T-cell (primary cell): Measurements from ENCODE around the gene PLCG2. TPM values are rescaled to one million over a fixed set of nuclear protein-coding genes. Genes with fewer than 3 reads are reported as not detected.

Experiments
- ATAC-seq, 4 experiments: fragments of 200-7000 bp in 3 of 4; fragments of 150-1000 bp in 1 of 4; cut with Tn5 transposase; replicated peaks in 1 of 4; 1 replicate in 3 of 4; 2 replicates in 1 of 4; pipeline ENCODE4 v1.10.0; 2021; ENCODE audit warnings: moderate library complexity in 3 of 4, mild to moderate bottlenecking in 2 of 4, moderate number of reproducible peaks in 1 of 4
- CTCF ChIA-PET, 2 donors: fragments of 300-600 bp; sonication (Branson Sonifier 250); formaldehyde crosslinking; loops; one replicate each; lab custom pipeline; 2022; ENCODE audit warnings: antibody characterized with exemption in 2 of 2; lab: Charles Lee
- POLR2A ChIA-PET, 2 donors: fragments of 300-600 bp; sonication (Branson Sonifier 250); formaldehyde crosslinking; loops; one replicate each; lab custom pipeline; 2022; ENCODE audit warnings: antibody characterized with exemption in 2 of 2; lab: Charles Lee
- DNase-seq, 35 experiments: peaks; one replicate each; pipeline versions ENCODE4 v3.0.0 to v3.0.0-alpha.2; 2013 to 2023
- H3K27ac ChIP-seq: one replicate; pipeline ENCODE4 v1.5.1; 2013; ENCODE audit warnings: low read length
- H3K27me3 ChIP-seq, 2 experiments: replicated peaks in 1 of 2; 1 replicate in 1 of 2; 2 replicates in 1 of 2; pipeline versions ENCODE4 v1.6.1 to v1.7.0; 2013; ENCODE audit warnings: low read length in 1 of 2, mixed read lengths in 1 of 2; ENCODE audit not compliant: control insufficient read depth in 2 of 2, insufficient read depth in 2 of 2; ENCODE audit errors: extremely low read depth in 1 of 2
- H3K36me3 ChIP-seq, 2 donors: 1 replicate in 1 of 2; 2 replicates in 1 of 2; pipeline versions ENCODE4 v1.6.1 to v1.7.0; 2013; ENCODE audit warnings: low read length in 1 of 2; ENCODE audit not compliant: control insufficient read depth in 2 of 2, insufficient read depth in 1 of 2; ENCODE audit errors: extremely low read depth in 1 of 2
- H3K4me1 ChIP-seq, 2 experiments: 1 replicate in 1 of 2; 2 replicates in 1 of 2; pipeline versions ENCODE4 v1.6.1 to v1.7.0; 2013; ENCODE audit warnings: low read length in 2 of 2, mixed read lengths in 1 of 2; ENCODE audit not compliant: insufficient read depth in 2 of 2, control insufficient read depth in 1 of 2; ENCODE audit errors: extremely low read depth in 1 of 2
- H3K4me3 ChIP-seq, 2 donors: 1 replicate in 1 of 2; 2 replicates in 1 of 2; pipeline versions ENCODE4 v1.5.1 to v1.7.0; 2013; ENCODE audit warnings: mild to moderate bottlenecking in 2 of 2, low read length in 1 of 2, moderate library complexity in 1 of 2; ENCODE audit not compliant: control insufficient read depth in 1 of 2; ENCODE audit errors: extremely low read depth in 1 of 2
- H3K9me3 ChIP-seq: 2 replicates; pipeline ENCODE4 v1.7.0; 2013
- H3K27ac Mint-ChIP-seq, 2 donors: one replicate each; pipeline ENCODE4 v1.8.0; 2020 to 2021; ENCODE audit warnings: mild to moderate bottlenecking in 2 of 2, mixed read lengths in 2 of 2
- H3K27me3 Mint-ChIP-seq, 2 donors: one replicate each; pipeline ENCODE4 v1.8.0; 2021 to 2022; ENCODE audit warnings: mixed read lengths in 2 of 2
- H3K36me3 Mint-ChIP-seq: one replicate; pipeline ENCODE4 v1.8.0; 2021; ENCODE audit warnings: mixed read lengths
- H3K4me1 Mint-ChIP-seq, 3 donors: one replicate each; pipeline ENCODE4 v1.8.0; 2020 to 2022; ENCODE audit warnings: mixed read lengths in 3 of 3, mild to moderate bottlenecking in 1 of 3
- H3K4me3 Mint-ChIP-seq, 3 donors: one replicate each; pipeline ENCODE4 v1.8.0; 2020 to 2022; ENCODE audit warnings: mild to moderate bottlenecking in 3 of 3, mixed read lengths in 3 of 3, moderate library complexity in 3 of 3
- H3K9me3 Mint-ChIP-seq, 3 donors: one replicate each; pipeline ENCODE4 v1.8.0; 2020 to 2022; ENCODE audit warnings: mixed read lengths in 3 of 3
- WGBS: methylation state at CpG from one replicate; pipeline ENCODE4 v1.1.5; 2013; ENCODE audit warnings: missing lambda C conversion rate; ENCODE audit not compliant: insufficient coverage; 5-methylcytosine and 5-hydroxymethylcytosine counted together
- total RNA-seq, 35 experiments: library from RNA in 6 of 35; stranded (reverse) in 6 of 35; fragments of 120-200 nt in 1 of 35; gene quantifications; one replicate each; pipeline versions ENCODE4 v1.2.1 to v1.2.4 and lab custom pipeline; 2013 to 2026

Gene PLCG2
- total RNA-seq, 5 donors from 2014 or later (not counting 1 experiment from before 2014, with no cell fraction given) = 7.5 to 27.1 (median 12.1) TPM

- ChIA-PET POLR2A (no interaction called here), CTCF (no interaction called here)
- no peaks in the 10 kb centered on the region for H3K9me3 Mint-ChIP-seq
- no peaks in the 10 kb centered on the region for H3K9me3 ChIP-seq
- H3K27ac ChIP-seq = no peak overlapping the region
- H3K36me3 ChIP-seq = no peaks in the 10 kb centered on the region
- peak in 3 of 35 experiments; percentile 3 to 18 (median 7) for DNase-seq
- no peak overlapping the region for H3K4me3 ChIP-seq
- no peak overlapping the region for H3K4me3 Mint-ChIP-seq
- H3K27me3 ChIP-seq = peaks cover 0 to 6% of the 10 kb centered on the region in 2 experiments
- H3K36me3 Mint-ChIP-seq = no peaks in the 10 kb centered on the region
- peaks cover 0 to 6% of the 10 kb centered on the region in 2 donors for H3K27me3 Mint-ChIP-seq
- WGBS = 72% methylated on average over 5 of the region's 10 CpGs
- ATAC-seq = no peak
- H3K27ac Mint-ChIP-seq = no peak overlapping the region
- H3K4me1 ChIP-seq = no peaks in the 10 kb centered on the region
- peaks cover 0 to 2% (median 0%) of the 10 kb centered on the region in 3 donors for H3K4me1 Mint-ChIP-seq
Observed at GRCh38 chr16:81866820-81867440, 87.8 kb downstream of the PLCG2 start.

GRCh38 chr16:81868057-81868748 is 89.1 kb downstream of the PLCG2 start:
- Mint-ChIP-seq H3K36me3 (no peaks in the 10 kb centered on the region), H3K9me3 (no peaks in the 10 kb centered on the region), H3K27me3 (peaks cover 0 to 6% of the 10 kb centered on the region in 2 donors), H3K4me1 (peaks cover 0 to 11% (median 9%) of the 10 kb centered on the region in 3 donors), H3K27ac (no peak overlapping the region), H3K4me3 (no peak overlapping the region)
- H3K27ac ChIP-seq = no peak overlapping the region
- WGBS = 89% methylated on average over 3 of the region's 3 CpGs
- ChIA-PET POLR2A (no interaction called here), CTCF (no interaction called here)
- no peaks in the 10 kb centered on the region for H3K9me3 ChIP-seq
- peaks cover 0 to 5% of the 10 kb centered on the region in 2 experiments for H3K4me1 ChIP-seq
- DNase-seq (no peak), ATAC-seq (no peak)
- H3K27me3 ChIP-seq = peaks cover 0 to 5% of the 10 kb centered on the region in 2 experiments
- no peak overlapping the region for H3K4me3 ChIP-seq
- no peaks in the 10 kb centered on the region for H3K36me3 ChIP-seq

- peaks cover 0 to 12% of the 10 kb centered on the region in 2 experiments for H3K4me1 ChIP-seq
- no peak overlapping the region for H3K27ac Mint-ChIP-seq
- POLR2A ChIA-PET = no interaction called here
- peaks cover 0 to 6% of the 10 kb centered on the region in 2 donors for H3K27me3 Mint-ChIP-seq
- H3K27ac ChIP-seq = no peak overlapping the region
- 85% methylated on average over 4 of the region's 5 CpGs for WGBS
- DNase-seq (no peak), ATAC-seq (no peak)
- H3K27me3 ChIP-seq = peaks cover 0 to 5% of the 10 kb centered on the region in 2 experiments
- H3K4me3 ChIP-seq = no peak overlapping the region
- H3K4me1 Mint-ChIP-seq = peaks cover 0 to 15% (median 15%) of the 10 kb centered on the region in 3 donors
- H3K36me3 ChIP-seq = no peaks in the 10 kb centered on the region
- H3K9me3 ChIP-seq = no peaks in the 10 kb centered on the region
- H3K4me3 Mint-ChIP-seq = no peak overlapping the region
- no peaks in the 10 kb centered on the region for H3K36me3 Mint-ChIP-seq
- no peaks in the 10 kb centered on the region for H3K9me3 Mint-ChIP-seq
- CTCF ChIA-PET = interaction anchor here in 1 of 2 donors (1.0 kb wide), 1 partner anchor 361 kb away, joined by 3 read pairs; no protein-coding TSS in a partner anchor
Observed at GRCh38 chr16:81869326-81869725, 90.2 kb downstream of the PLCG2 start.

- ATAC-seq (no peak), DNase-seq (peak in 1 of 35 experiments; percentile 17)
- Histone ChIP-seq H3K4me3 (no peak overlapping the region), H3K27me3 (no peaks in the 10 kb centered on the region), H3K4me1 (peaks cover 0 to 12% of the 10 kb centered on the region in 2 experiments), H3K27ac (no peak overlapping the region), H3K9me3 (no peaks in the 10 kb centered on the region), H3K36me3 (no peaks in the 10 kb centered on the region)
- ChIA-PET POLR2A (no interaction called here), CTCF (interaction anchor here (0.7 to 1.5 kb wide), 3 partner anchors 21 to 508 kb away, joined by 3 to 4 read pairs (median 3); no protein-coding TSS in a partner anchor)
- Mint-ChIP-seq H3K4me3 (no peak overlapping the region), H3K27ac (no peak overlapping the region), H3K36me3 (no peaks in the 10 kb centered on the region), H3K9me3 (no peaks in the 10 kb centered on the region), H3K27me3 (peaks cover 0 to 5% of the 10 kb centered on the region in 2 donors), H3K4me1 (peaks cover 0 to 16% (median 13%) of the 10 kb centered on the region in 3 donors)
- no CpG with 5 or more reads among the region's 4 CpGs for WGBS
Observed at GRCh38 chr16:81873206-81873605, 94.1 kb downstream of the PLCG2 start.

- peaks cover 0 to 12% of the 10 kb centered on the region in 2 experiments for H3K4me1 ChIP-seq
- no peak overlapping the region for H3K4me3 ChIP-seq
- peaks cover 0 to 5% of the 10 kb centered on the region in 2 donors for H3K27me3 Mint-ChIP-seq
- no peak overlapping the region for H3K27ac ChIP-seq
- H3K27ac Mint-ChIP-seq = no peak overlapping the region
- no peaks in the 10 kb centered on the region for H3K36me3 Mint-ChIP-seq
- no peak overlapping the region for H3K4me3 Mint-ChIP-seq
- peaks cover 0 to 16% (median 13%) of the 10 kb centered on the region in 3 donors for H3K4me1 Mint-ChIP-seq
- no peaks in the 10 kb centered on the region for H3K27me3 ChIP-seq
- no peaks in the 10 kb centered on the region for H3K9me3 ChIP-seq
- H3K36me3 ChIP-seq = no peaks in the 10 kb centered on the region
- 0% methylated on average over 2 of the region's 6 CpGs for WGBS
- peak in 2 of 4 experiments; percentile 48 to 58 for ATAC-seq
- CTCF ChIA-PET = interaction anchor here (0.6 to 1.5 kb wide), 6 partner anchors 17 to 1628 kb away, joined by 3 to 4 read pairs (median 4); no protein-coding TSS in a partner anchor
- H3K9me3 Mint-ChIP-seq = no peaks in the 10 kb centered on the region
- POLR2A ChIA-PET = no interaction called here
- peak in 30 of 35 experiments; percentile 5 to 65 (median 37) for DNase-seq
Observed at GRCh38 chr16:81873843-81874752, 95.0 kb downstream of the PLCG2 start.

GRCh38 chr16:81875461-81875860 is 96.4 kb downstream of the PLCG2 start:
- no peaks in the 10 kb centered on the region for H3K36me3 Mint-ChIP-seq
- WGBS = 89% methylated on average over 4 of the region's 5 CpGs
- H3K4me1 Mint-ChIP-seq = peaks cover 0 to 16% (median 13%) of the 10 kb centered on the region in 3 donors
- Histone ChIP-seq H3K9me3 (no peaks in the 10 kb centered on the region), H3K36me3 (no peaks in the 10 kb centered on the region), H3K27ac (no peak overlapping the region), H3K4me3 (no peak overlapping the region), H3K4me1 (peaks cover 0 to 12% of the 10 kb centered on the region in 2 experiments), H3K27me3 (no peaks in the 10 kb centered on the region)
- H3K4me3 Mint-ChIP-seq = no peak overlapping the region
- no peaks in the 10 kb centered on the region for H3K9me3 Mint-ChIP-seq
- DNase-seq (no peak), ATAC-seq (no peak)
- ChIA-PET POLR2A (no interaction called here), CTCF (interaction anchor here (0.6 to 1.2 kb wide), 5 partner anchors 19 to 510 kb away, joined by 3 to 19 read pairs (median 5); no protein-coding TSS in a partner anchor)
- H3K27ac Mint-ChIP-seq = no peak overlapping the region
- peaks cover 0 to 5% of the 10 kb centered on the region in 2 donors for H3K27me3 Mint-ChIP-seq
